ENCODE results near the gene CFAP299. TPM values are rescaled to one million over a fixed set of nuclear protein-coding genes. Genes with fewer than 3 reads are reported as not detected.

The CFAP299 gene
- total and polyA plus RNA-seq, 2 donors (not counting 3 experiments of a cell fraction or from before 2014, with no cell fraction given), result not detected

DNA sequence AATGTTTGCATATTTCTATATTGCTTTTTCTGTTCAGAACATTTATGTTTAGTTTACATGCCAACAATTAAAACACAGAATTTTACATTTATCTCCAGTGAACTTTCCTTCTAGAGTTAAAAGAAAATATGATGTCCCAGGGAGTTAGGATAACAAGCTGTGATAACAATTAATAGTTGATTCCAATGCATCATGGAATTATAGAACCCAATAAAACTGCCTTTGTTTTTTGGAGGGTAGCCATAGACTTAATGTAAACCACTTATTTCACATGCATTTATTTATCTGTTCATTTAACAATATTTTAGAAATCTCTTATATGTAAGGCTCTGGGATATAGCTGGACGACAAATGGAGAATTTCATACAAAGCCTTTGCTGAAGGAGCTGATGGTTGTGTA is 180.0 kb downstream of the CFAP299 start:
- dilution Hi-C loops (cut with MboI; ENCODE audit: extremely low pct_ligation_motif_present, low sequenced_read_pairs), result no loop called here
- no TSS peak for BruUV-seq (replicated peaks)
- no peak overlapping the region for H3K9ac ChIP-seq (replicated peaks; ENCODE audit: extremely low read depth, insufficient read depth, low read length)
- TF ChIP-seq, protein P1, sequence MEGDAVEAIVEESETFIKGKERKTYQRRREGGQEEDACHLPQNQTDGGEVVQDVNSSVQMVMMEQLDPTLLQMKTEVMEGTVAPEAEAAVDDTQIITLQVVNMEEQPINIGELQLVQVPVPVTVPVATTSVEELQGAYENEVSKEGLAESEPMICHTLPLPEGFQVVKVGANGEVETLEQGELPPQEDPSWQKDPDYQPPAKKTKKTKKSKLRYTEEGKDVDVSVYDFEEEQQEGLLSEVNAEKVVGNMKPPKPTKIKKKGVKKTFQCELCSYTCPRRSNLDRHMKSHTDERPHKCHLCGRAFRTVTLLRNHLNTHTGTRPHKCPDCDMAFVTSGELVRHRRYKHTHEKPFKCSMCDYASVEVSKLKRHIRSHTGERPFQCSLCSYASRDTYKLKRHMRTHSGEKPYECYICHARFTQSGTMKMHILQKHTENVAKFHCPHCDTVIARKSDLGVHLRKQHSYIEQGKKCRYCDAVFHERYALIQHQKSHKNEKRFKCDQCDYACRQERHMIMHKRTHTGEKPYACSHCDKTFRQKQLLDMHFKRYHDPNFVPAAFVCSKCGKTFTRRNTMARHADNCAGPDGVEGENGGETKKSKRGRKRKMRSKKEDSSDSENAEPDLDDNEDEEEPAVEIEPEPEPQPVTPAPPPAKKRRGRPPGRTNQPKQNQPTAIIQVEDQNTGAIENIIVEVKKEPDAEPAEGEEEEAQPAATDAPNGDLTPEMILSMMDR (IDR thresholded peaks at IDR 0.05; ENCODE audit: extremely low read depth in 1 of 2, insufficient read depth in 1 of 2, low read depth in 1 of 2, low read length in 2 of 2), result no peak
- TF ChIP-seq FOS (IDR thresholded peaks at IDR 0.05; ENCODE audit: borderline replicate concordance, insufficient read depth, low read length), result no peak
- no peak for TF ChIP-seq JUN (IDR thresholded peaks at IDR 0.05; ENCODE audit: borderline replicate concordance, insufficient read depth, insufficient read length, low read depth)
- TF ChIP-seq EZH2 (IDR thresholded peaks at IDR 0.05; ENCODE audit: borderline replicate concordance, low read depth, low read length, severe bottlenecking), result no peak
- no peaks in the 10 kb centered on the region for H3K27me3 ChIP-seq (ENCODE audit: control insufficient read depth in 2 of 2, insufficient read depth in 2 of 2, low read length in 2 of 2)
- H3K4me2 ChIP-seq (ENCODE audit: insufficient read depth, low read length), result no peak overlapping the region
- no peak for FAIRE-seq
- POLR2A ChIA-PET, result no interaction called here
- no peak overlapping the region for H3K4me3 ChIP-seq (replicated peaks in 1 of 3; ENCODE audit: insufficient read depth in 1 of 3, low read depth in 1 of 3, low read length in 3 of 3)
- no peaks in the 10 kb centered on the region for H3K36me3 ChIP-seq (ENCODE audit: control insufficient read depth in 2 of 2, extremely low read depth in 1 of 2, insufficient read depth in 2 of 2, low read length in 2 of 2)
- CTCF ChIA-PET, result no interaction called here
- H3K4me1 ChIP-seq (ENCODE audit: control insufficient read depth, extremely low read depth, insufficient read depth, low read length), result no peaks in the 10 kb centered on the region
- intact Hi-C loops (cut with micrococcal nuclease), result no loop called here
- no peaks in the 10 kb centered on the region for H3K9me3 ChIP-seq (replicated peaks; ENCODE audit: control insufficient read depth, insufficient read depth, low read length)
- no peaks in the 10 kb centered on the region for H4K20me1 ChIP-seq (replicated peaks; ENCODE audit: control insufficient read depth, extremely low read depth, insufficient read depth, low read length)
- H3K9me1 ChIP-seq (replicated peaks; ENCODE audit: control insufficient read depth, extremely low read depth, insufficient read depth, low read length), result no peaks in the 10 kb centered on the region
- no peaks in the 10 kb centered on the region for H3K79me2 ChIP-seq (ENCODE audit: control insufficient read depth, insufficient read depth, low read length)
- no peak overlapping the region for H2AFZ ChIP-seq (ENCODE audit: low read depth, low read length)
- no peak overlapping the region for H3K27ac ChIP-seq (ENCODE audit: insufficient read depth, low read depth, low read length)
- DNase-seq (ENCODE audit: low read depth, low spot score), result no peak

DNA sequence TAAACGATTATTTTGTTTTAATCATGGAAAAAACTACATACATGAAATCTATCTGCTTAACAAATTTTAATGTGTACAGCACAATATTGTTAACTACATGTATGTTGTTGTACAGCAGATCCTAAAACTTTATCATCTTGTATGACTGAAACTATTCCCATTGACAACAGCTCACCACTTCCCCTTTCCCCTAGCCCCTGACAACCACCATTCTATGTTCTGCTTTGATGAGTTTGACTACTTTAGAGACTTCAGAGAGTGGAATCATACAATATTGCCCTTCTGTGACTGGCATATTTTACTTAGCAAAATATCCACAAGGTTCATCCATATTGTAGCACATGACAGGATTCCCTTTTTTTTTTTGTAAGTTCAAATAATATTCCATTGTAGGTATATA is 185.9 kb downstream of the CFAP299 start:
- dilution Hi-C loops (cut with MboI; ENCODE audit: extremely low pct_ligation_motif_present, low sequenced_read_pairs) (no loop called here), intact Hi-C loops (cut with micrococcal nuclease) (no loop called here)
- TF ChIP-seq JUN (IDR thresholded peaks at IDR 0.05; ENCODE audit: borderline replicate concordance, insufficient read depth, insufficient read length, low read depth) (no peak), POLR2A (IDR thresholded peaks at IDR 0.05; ENCODE audit: low read depth, low read length) (no peak), GATA2 (IDR thresholded peaks at IDR 0.05; ENCODE audit: insufficient read depth, insufficient read length, low read depth, low read length) (no peak), EZH2 (IDR thresholded peaks at IDR 0.05; ENCODE audit: borderline replicate concordance, low read depth, low read length, severe bottlenecking) (no peak), MYC (IDR thresholded peaks at IDR 0.05; ENCODE audit: low read depth, low read length) (no peak), FOS (IDR thresholded peaks at IDR 0.05; ENCODE audit: borderline replicate concordance, insufficient read depth, low read length) (no peak), POLR2AphosphoS5 (IDR thresholded peaks at IDR 0.05; ENCODE audit: insufficient read depth, low read depth, low read length) (no peak)
- TF ChIP-seq, protein P2, sequence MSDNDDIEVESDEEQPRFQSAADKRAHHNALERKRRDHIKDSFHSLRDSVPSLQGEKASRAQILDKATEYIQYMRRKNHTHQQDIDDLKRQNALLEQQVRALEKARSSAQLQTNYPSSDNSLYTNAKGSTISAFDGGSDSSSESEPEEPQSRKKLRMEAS (IDR thresholded peaks at IDR 0.05; ENCODE audit: insufficient read depth, insufficient read length), result no peak
- TF ChIP-seq, protein P1 (IDR thresholded peaks at IDR 0.05; ENCODE audit: extremely low read depth in 1 of 2, insufficient read depth in 1 of 2, low read depth in 1 of 2, low read length in 2 of 2), result no peak
- H3K36me3 ChIP-seq (ENCODE audit: control insufficient read depth in 2 of 2, extremely low read depth in 1 of 2, insufficient read depth in 2 of 2, low read length in 2 of 2), result no peaks in the 10 kb centered on the region
- DNase-seq (ENCODE audit: low read depth, low spot score) (no peak), FAIRE-seq (no peak)
- H3K4me2 ChIP-seq (ENCODE audit: insufficient read depth, low read length), result no peak overlapping the region
- no peak overlapping the region for H2AFZ ChIP-seq (ENCODE audit: low read depth, low read length)
- H3K27ac ChIP-seq (ENCODE audit: insufficient read depth, low read depth, low read length), result no peak overlapping the region
- ChIA-PET POLR2A (no interaction called here), CTCF (no interaction called here)
- no peaks in the 10 kb centered on the region for H3K9me3 ChIP-seq (replicated peaks; ENCODE audit: control insufficient read depth, insufficient read depth, low read length)
- no peaks in the 10 kb centered on the region for H3K4me1 ChIP-seq (ENCODE audit: control insufficient read depth, extremely low read depth, insufficient read depth, low read length)
- no peak overlapping the region for H3K4me3 ChIP-seq (replicated peaks in 1 of 3; ENCODE audit: insufficient read depth in 1 of 3, low read depth in 1 of 3, low read length in 3 of 3)
- no peaks in the 10 kb centered on the region for H4K20me1 ChIP-seq (replicated peaks; ENCODE audit: control insufficient read depth, extremely low read depth, insufficient read depth, low read length)
- BruUV-seq (replicated peaks), result no TSS peak
- no peaks in the 10 kb centered on the region for H3K79me2 ChIP-seq (ENCODE audit: control insufficient read depth, insufficient read depth, low read length)
- H3K27me3 ChIP-seq (ENCODE audit: control insufficient read depth in 2 of 2, insufficient read depth in 2 of 2, low read length in 2 of 2), result no peaks in the 10 kb centered on the region
- no peak overlapping the region for H3K9ac ChIP-seq (replicated peaks; ENCODE audit: extremely low read depth, insufficient read depth, low read length)
- no peaks in the 10 kb centered on the region for H3K9me1 ChIP-seq (replicated peaks; ENCODE audit: control insufficient read depth, extremely low read depth, insufficient read depth, low read length)

Data from endothelial cell of umbilical vein (primary cell).